Measurements from ENCODE around the gene GATAD1.

DNA sequence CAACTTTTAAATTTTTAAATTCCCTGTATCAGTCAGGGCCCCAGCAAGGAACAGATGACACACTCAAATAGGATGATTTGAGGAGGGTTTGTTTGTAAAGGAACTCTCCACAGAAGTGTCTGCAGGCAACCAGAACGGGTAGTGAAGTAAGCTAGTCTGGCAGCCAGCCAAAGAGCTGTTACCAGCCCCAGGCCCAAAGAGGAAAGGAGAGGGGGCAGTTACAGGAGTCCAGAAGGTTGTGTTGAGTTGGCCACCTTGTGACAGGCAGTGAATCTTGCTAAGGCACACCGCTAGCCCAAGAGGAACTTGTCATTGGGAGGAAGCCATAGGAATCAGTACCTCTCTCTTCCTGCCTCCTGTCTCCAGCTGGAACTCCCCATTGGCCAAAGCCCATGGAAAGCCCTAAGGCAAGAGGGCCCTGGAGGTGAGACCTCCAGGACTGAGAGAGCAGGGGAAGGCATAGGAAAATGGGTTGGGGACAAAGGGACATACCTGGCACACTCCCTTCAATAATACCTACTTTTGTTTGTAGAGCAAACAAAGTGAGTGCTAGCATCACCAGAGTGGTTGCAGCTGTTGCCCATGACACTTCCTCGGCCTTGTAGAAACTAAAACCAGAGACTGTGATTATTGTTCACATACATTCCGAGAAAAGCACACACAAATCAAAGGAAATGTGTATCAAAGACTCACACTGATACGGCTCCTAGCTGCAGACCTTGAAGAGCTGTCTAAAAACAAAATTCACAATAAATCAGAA lies 25.4 kb upstream of the GATAD1 start:
- TF ChIP-seq, protein P1, sequence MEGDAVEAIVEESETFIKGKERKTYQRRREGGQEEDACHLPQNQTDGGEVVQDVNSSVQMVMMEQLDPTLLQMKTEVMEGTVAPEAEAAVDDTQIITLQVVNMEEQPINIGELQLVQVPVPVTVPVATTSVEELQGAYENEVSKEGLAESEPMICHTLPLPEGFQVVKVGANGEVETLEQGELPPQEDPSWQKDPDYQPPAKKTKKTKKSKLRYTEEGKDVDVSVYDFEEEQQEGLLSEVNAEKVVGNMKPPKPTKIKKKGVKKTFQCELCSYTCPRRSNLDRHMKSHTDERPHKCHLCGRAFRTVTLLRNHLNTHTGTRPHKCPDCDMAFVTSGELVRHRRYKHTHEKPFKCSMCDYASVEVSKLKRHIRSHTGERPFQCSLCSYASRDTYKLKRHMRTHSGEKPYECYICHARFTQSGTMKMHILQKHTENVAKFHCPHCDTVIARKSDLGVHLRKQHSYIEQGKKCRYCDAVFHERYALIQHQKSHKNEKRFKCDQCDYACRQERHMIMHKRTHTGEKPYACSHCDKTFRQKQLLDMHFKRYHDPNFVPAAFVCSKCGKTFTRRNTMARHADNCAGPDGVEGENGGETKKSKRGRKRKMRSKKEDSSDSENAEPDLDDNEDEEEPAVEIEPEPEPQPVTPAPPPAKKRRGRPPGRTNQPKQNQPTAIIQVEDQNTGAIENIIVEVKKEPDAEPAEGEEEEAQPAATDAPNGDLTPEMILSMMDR (conservative IDR thresholded peaks at IDR 0.05; ENCODE audit: low read length), result no peak
- TF ChIP-seq EZH2phosphoT487 (IDR thresholded peaks at IDR 0.05; ENCODE audit: borderline replicate concordance), result no peak

Data from Loucy (cell line).